GM12878 (cell line): ENCODE measurements around the gene ARID5B.

Experiments used
- CREM ChIP-seq: IDR thresholded peaks from 2 replicates; pipeline ENCODE4 v1.6.1; 2014; ENCODE audit warnings: antibody characterized with exemption, low read depth
- EGR1 ChIP-seq, 2 experiments: IDR thresholded peaks; 1 replicate in 1 of 2; 2 replicates in 1 of 2; pipeline ENCODE4 v1.6.1; 2011 to 2012; ENCODE audit warnings: low read depth in 2 of 2, low read length in 2 of 2, borderline replicate concordance in 1 of 2, mild to moderate bottlenecking in 1 of 2, moderate library complexity in 1 of 2
- EP300 ChIP-seq, 2 experiments: fragments of 150-350 bp in 1 of 2; IDR thresholded peaks; 2 replicates each; pipeline ENCODE4 v1.6.1; 2011 to 2012; ENCODE audit warnings: low read depth in 2 of 2, low read length in 2 of 2, borderline replicate concordance in 1 of 2, improper control_type of control experiment in 1 of 2, inconsistent platforms in 1 of 2; ENCODE audit not compliant: control insufficient read depth in 1 of 2
- ESRRA ChIP-seq: IDR thresholded peaks from 2 replicates; pipeline ENCODE4 v1.6.1; 2012; ENCODE audit warnings: mild to moderate bottlenecking, low read length, improper control_type of control experiment
- MYC ChIP-seq: IDR thresholded peaks from 2 replicates; pipeline ENCODE4 v1.6.1; 2011; ENCODE audit warnings: mild to moderate bottlenecking, low read length, moderate library complexity, inconsistent platforms; ENCODE audit not compliant: insufficient read depth, insufficient replicate concordance, insufficient read length, severe bottlenecking
- NFIC ChIP-seq: IDR thresholded peaks from 2 replicates; pipeline ENCODE4 v1.6.1; 2012; ENCODE audit warnings: low read depth, mild to moderate bottlenecking, inconsistent platforms, low read length, moderate library complexity
- NFYA ChIP-seq: IDR thresholded peaks from 2 replicates; pipeline ENCODE4 v1.6.1; 2011; ENCODE audit warnings: low read depth, mild to moderate bottlenecking, low read length, improper control_type of control experiment, borderline replicate concordance
- POLR2A ChIP-seq: IDR thresholded peaks from 2 replicates; pipeline ENCODE4 v1.6.1; 2011; ENCODE audit warnings: low read depth, mild to moderate bottlenecking, low read length
- TF ChIP-seq, protein P1 (sequence below): fragments of 450-650 bp; IDR thresholded peaks from 2 replicates; pipeline ENCODE4 v1.6.1; 2014; ENCODE audit warnings: mild to moderate bottlenecking
- TF ChIP-seq, protein P2 (sequence below): IDR thresholded peaks from 2 replicates; pipeline ENCODE4 v1.6.1; 2012; ENCODE audit warnings: low read depth, low read length, improper control_type of control experiment
- TF ChIP-seq, protein P3 (sequence below), 3 experiments: IDR thresholded peaks in 2 of 3; conservative IDR thresholded peaks in 1 of 3; 2 replicates each; pipeline ENCODE4 v1.5.1; 2011; ENCODE audit warnings: low read depth in 3 of 3, low read length in 3 of 3, mild to moderate bottlenecking in 3 of 3, control low read depth in 2 of 3, moderate library complexity in 2 of 3, inconsistent platforms in 1 of 3, mixed read lengths in 1 of 3; ENCODE audit not compliant: control insufficient read depth in 2 of 3, insufficient read depth in 1 of 3; ENCODE audit errors: extremely low read depth in 1 of 3
- TF ChIP-seq, protein P4 (sequence below): fragments of 450-650 bp; IDR thresholded peaks from 2 replicates; pipeline ENCODE4 v1.6.1; 2018; ENCODE audit warnings: mild to moderate bottlenecking, low read depth, moderate library complexity; ENCODE audit not compliant: partially characterized antibody
- TF ChIP-seq, protein P5 (sequence below): IDR thresholded peaks from 2 replicates; pipeline ENCODE4 v1.6.1; 2012; ENCODE audit warnings: low read length, inconsistent platforms

DNA sequence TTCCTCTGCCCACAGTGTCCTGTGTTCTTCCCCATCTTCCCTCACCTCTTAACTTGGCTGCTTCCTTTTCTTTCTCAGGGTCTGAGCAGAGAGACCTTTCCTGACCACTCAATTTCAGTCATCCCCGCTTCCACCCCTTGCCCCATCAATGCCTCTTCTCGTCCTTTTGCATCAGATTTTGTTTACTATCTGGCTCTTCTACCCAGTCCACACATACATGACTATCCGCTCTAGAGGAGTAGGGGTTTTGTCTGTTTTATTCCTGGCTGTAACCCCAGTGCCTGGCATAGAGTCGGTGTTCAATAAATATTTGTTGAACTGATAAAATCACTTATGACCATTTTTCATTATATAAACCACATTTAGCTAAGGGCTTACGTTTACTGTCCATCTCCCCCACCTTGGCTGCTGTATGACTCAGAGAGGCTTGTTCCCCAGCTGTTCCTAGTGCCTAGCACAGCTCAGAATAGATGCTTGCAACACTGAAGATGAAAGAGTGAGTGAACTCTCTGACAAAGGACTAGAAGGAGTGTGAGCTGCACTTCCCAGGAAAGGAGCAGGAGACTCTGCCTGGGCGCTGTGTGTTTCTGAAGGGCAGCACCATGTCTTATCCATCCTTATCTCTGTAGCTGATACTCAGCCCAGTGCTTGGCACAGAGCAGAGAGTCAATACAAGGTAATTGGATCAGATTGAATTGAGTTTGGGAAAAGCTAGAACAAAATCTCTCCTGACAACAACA lies 21.9 kb downstream of the ARID5B start:
- TF ChIP-seq, protein P1, sequence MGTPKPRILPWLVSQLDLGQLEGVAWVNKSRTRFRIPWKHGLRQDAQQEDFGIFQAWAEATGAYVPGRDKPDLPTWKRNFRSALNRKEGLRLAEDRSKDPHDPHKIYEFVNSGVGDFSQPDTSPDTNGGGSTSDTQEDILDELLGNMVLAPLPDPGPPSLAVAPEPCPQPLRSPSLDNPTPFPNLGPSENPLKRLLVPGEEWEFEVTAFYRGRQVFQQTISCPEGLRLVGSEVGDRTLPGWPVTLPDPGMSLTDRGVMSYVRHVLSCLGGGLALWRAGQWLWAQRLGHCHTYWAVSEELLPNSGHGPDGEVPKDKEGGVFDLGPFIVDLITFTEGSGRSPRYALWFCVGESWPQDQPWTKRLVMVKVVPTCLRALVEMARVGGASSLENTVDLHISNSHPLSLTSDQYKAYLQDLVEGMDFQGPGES, result no peak
- TF ChIP-seq ESRRA (no peak), NFIC (no peak), POLR2A (no peak), CREM (no peak), EGR1 (IDR thresholded peaks at IDR 0.05; ENCODE audit: borderline replicate concordance in 1 of 2, low read depth in 2 of 2, low read length in 2 of 2) (no peak), EP300 (IDR thresholded peaks at IDR 0.05; ENCODE audit: borderline replicate concordance in 1 of 2, control insufficient read depth in 1 of 2, low read depth in 2 of 2, low read length in 2 of 2) (no peak), MYC (no peak), NFYA (no peak)
- TF ChIP-seq, protein P2, sequence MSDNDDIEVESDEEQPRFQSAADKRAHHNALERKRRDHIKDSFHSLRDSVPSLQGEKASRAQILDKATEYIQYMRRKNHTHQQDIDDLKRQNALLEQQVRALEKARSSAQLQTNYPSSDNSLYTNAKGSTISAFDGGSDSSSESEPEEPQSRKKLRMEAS, result no peak
- TF ChIP-seq, protein P3, sequence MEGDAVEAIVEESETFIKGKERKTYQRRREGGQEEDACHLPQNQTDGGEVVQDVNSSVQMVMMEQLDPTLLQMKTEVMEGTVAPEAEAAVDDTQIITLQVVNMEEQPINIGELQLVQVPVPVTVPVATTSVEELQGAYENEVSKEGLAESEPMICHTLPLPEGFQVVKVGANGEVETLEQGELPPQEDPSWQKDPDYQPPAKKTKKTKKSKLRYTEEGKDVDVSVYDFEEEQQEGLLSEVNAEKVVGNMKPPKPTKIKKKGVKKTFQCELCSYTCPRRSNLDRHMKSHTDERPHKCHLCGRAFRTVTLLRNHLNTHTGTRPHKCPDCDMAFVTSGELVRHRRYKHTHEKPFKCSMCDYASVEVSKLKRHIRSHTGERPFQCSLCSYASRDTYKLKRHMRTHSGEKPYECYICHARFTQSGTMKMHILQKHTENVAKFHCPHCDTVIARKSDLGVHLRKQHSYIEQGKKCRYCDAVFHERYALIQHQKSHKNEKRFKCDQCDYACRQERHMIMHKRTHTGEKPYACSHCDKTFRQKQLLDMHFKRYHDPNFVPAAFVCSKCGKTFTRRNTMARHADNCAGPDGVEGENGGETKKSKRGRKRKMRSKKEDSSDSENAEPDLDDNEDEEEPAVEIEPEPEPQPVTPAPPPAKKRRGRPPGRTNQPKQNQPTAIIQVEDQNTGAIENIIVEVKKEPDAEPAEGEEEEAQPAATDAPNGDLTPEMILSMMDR (IDR thresholded peaks at IDR 0.05 in 2 of 3, conservative IDR thresholded peaks at IDR 0.05 in 1 of 3; ENCODE audit: control insufficient read depth in 2 of 3, extremely low read depth in 1 of 3, insufficient read depth in 1 of 3, low read depth in 3 of 3, low read length in 3 of 3), result no peak
- TF ChIP-seq, protein P4, sequence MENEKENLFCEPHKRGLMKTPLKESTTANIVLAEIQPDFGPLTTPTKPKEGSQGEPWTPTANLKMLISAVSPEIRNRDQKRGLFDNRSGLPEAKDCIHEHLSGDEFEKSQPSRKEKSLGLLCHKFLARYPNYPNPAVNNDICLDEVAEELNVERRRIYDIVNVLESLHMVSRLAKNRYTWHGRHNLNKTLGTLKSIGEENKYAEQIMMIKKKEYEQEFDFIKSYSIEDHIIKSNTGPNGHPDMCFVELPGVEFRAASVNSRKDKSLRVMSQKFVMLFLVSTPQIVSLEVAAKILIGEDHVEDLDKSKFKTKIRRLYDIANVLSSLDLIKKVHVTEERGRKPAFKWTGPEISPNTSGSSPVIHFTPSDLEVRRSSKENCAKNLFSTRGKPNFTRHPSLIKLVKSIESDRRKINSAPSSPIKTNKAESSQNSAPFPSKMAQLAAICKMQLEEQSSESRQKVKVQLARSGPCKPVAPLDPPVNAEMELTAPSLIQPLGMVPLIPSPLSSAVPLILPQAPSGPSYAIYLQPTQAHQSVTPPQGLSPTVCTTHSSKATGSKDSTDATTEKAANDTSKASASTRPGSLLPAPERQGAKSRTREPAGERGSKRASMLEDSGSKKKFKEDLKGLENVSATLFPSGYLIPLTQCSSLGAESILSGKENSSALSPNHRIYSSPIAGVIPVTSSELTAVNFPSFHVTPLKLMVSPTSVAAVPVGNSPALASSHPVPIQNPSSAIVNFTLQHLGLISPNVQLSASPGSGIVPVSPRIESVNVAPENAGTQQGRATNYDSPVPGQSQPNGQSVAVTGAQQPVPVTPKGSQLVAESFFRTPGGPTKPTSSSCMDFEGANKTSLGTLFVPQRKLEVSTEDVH, result no peak
- TF ChIP-seq, protein P5, sequence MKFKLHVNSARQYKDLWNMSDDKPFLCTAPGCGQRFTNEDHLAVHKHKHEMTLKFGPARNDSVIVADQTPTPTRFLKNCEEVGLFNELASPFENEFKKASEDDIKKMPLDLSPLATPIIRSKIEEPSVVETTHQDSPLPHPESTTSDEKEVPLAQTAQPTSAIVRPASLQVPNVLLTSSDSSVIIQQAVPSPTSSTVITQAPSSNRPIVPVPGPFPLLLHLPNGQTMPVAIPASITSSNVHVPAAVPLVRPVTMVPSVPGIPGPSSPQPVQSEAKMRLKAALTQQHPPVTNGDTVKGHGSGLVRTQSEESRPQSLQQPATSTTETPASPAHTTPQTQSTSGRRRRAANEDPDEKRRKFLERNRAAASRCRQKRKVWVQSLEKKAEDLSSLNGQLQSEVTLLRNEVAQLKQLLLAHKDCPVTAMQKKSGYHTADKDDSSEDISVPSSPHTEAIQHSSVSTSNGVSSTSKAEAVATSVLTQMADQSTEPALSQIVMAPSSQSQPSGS, result no peak
